Measurements from ENCODE around the gene GATAD2A. TPM values are rescaled to one million over a fixed set of nuclear protein-coding genes. Genes with fewer than 3 reads are reported as not detected.

GATAD2A gene
- total RNA-seq, 1 donor from 2014 or later, result 139 TPM

GRCh38 chr19:19418555-19419260, 13.2 kb downstream of the GATAD2A start:
- Mint-ChIP-seq H3K27ac (peak overlapping the region; percentile 70), H3K4me1 (ENCODE audit: low read depth) (peaks cover 44% of the 10 kb centered on the region), H3K4me3 (peak overlapping the region; percentile 20), H3K27me3 (ENCODE audit: insufficient read depth) (no peaks in the 10 kb centered on the region), H3K9me3 (no peaks in the 10 kb centered on the region), H3K36me3 (ENCODE audit: low read depth) (peaks cover 9% of the 10 kb centered on the region)
- intact Hi-C loops (cut with micrococcal nuclease), result no loop called here
- no peak for DNase-seq (ENCODE audit: low spot score)

DNA sequence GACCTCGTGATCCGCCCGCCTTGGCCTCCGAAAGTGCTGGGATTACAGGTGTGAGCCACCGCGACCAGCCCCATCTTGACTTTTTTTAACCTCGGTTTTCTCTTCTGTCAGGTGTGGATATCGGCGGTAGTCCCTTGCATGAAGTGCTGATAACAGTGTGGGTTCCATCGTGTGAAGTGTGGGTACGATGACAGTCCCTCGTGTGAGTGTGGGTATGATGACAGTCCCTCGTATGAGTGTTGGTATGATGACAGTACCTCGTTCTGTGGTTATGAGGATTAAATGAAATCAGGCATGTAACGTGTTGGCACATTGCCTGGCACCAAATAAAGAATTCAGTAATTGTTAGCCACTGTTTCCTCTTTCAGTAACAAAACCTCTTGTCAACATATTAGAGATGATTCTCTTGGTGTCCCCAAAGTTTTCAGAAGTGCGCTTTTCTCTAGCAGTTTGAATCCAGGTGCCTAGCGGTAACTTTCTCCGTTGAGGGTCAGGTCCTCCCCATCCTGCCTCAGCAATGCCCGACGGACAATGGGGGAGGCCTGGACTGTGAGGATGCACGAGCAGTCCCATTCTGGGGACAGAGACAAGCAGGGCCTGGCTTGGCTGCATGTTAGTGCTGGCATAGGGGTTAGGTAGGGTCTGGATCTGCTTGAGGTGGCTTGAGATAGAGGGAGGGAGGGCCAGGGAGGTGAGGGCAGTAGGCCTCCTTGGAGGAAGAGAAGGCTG, 15.3 kb downstream of the GATAD2A start:
- H3K9me3 Mint-ChIP-seq, result no peaks in the 10 kb centered on the region
- H3K36me3 Mint-ChIP-seq (ENCODE audit: low read depth), result peaks cover 8% of the 10 kb centered on the region
- no peaks in the 10 kb centered on the region for H3K27me3 Mint-ChIP-seq (ENCODE audit: insufficient read depth)
- DNase-seq (ENCODE audit: low spot score), result no peak
- no peak overlapping the region for H3K27ac Mint-ChIP-seq
- H3K4me3 Mint-ChIP-seq, result no peak overlapping the region
- intact Hi-C loops (cut with micrococcal nuclease), result no loop called here
- H3K4me1 Mint-ChIP-seq (ENCODE audit: low read depth), result peaks cover 38% of the 10 kb centered on the region

GRCh38 chr19:19421299-19421696, 15.8 kb downstream of the GATAD2A start:
- intact Hi-C loops (cut with micrococcal nuclease), result no loop called here
- H3K9me3 Mint-ChIP-seq, result no peaks in the 10 kb centered on the region
- H3K27ac Mint-ChIP-seq, result no peak overlapping the region
- H3K36me3 Mint-ChIP-seq (ENCODE audit: low read depth), result peaks cover 3% of the 10 kb centered on the region
- no peak overlapping the region for H3K4me3 Mint-ChIP-seq
- no peak for DNase-seq (ENCODE audit: low spot score)
- H3K27me3 Mint-ChIP-seq (ENCODE audit: insufficient read depth), result no peaks in the 10 kb centered on the region
- H3K4me1 Mint-ChIP-seq (ENCODE audit: low read depth), result peaks cover 33% of the 10 kb centered on the region

GRCh38 chr19:19422156-19422555, 16.7 kb downstream of the GATAD2A start:
- no peaks in the 10 kb centered on the region for H3K9me3 Mint-ChIP-seq
- peaks cover 35% of the 10 kb centered on the region for H3K4me1 Mint-ChIP-seq (ENCODE audit: low read depth)
- no peaks in the 10 kb centered on the region for H3K27me3 Mint-ChIP-seq (ENCODE audit: insufficient read depth)
- H3K36me3 Mint-ChIP-seq (ENCODE audit: low read depth), result peaks cover 3% of the 10 kb centered on the region
- intact Hi-C loops (cut with micrococcal nuclease), result no loop called here
- no peak for DNase-seq (ENCODE audit: low spot score)
- H3K27ac Mint-ChIP-seq, result no peak overlapping the region
- H3K4me3 Mint-ChIP-seq, result no peak overlapping the region

DNA sequence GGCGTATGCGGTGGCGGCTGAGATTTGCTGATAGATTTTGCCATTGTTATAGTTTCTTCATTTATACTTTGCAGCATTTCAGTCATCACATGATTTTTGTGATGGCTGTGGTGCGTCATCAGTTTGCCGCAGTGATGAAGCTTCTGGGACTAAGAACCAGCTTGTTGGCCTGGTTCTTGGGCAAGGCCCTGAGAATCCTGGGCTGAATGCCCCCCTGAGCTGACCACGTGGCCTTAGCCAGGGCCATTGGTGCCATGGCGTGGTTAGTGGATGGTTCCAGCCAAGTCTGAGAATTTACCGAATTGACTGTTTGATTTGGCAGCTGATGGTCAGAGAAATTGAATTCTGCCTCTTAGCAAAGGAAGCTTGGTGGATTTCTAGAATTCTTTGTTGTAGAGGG, 17.8 kb downstream of the GATAD2A start:
- Mint-ChIP-seq H3K36me3 (ENCODE audit: low read depth) (peaks cover 3% of the 10 kb centered on the region), H3K9me3 (no peaks in the 10 kb centered on the region), H3K27ac (no peak overlapping the region), H3K4me1 (ENCODE audit: low read depth) (peaks cover 25% of the 10 kb centered on the region), H3K27me3 (ENCODE audit: insufficient read depth) (no peaks in the 10 kb centered on the region), H3K4me3 (no peak overlapping the region)
- DNase-seq (ENCODE audit: low spot score), result no peak
- intact Hi-C loops (cut with micrococcal nuclease), result no loop called here

- Mint-ChIP-seq H3K27me3 (ENCODE audit: insufficient read depth) (no peaks in the 10 kb centered on the region), H3K4me3 (no peak overlapping the region), H3K36me3 (ENCODE audit: low read depth) (peaks cover 3% of the 10 kb centered on the region), H3K27ac (peak overlapping the region; percentile 52), H3K9me3 (no peaks in the 10 kb centered on the region), H3K4me1 (ENCODE audit: low read depth) (peaks cover 16% of the 10 kb centered on the region)
- no peak for DNase-seq (ENCODE audit: low spot score)
- intact Hi-C loops (cut with micrococcal nuclease), result no loop called here
Measured at GRCh38 chr19:19425170-19425875, 19.8 kb downstream of the GATAD2A start.

DNA sequence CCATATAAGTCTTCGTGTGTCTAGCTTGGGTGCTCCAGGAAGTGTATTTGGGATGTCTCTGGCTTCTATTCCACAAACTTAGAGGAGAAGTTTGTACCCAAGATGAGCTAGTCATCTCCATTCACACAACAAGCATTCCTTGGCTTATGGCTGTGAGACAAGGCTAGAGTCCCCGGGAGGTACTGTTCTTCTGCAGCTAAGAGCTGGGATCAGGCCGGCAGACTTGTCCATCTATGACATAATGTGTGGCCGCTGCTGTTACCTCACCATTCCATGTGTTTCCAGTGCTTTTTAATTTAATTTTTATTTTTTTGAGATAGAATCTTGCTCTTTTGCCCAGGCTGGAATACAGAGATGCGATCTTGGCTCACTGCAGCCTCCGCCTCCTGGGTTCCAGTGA, 20.7 kb downstream of the GATAD2A start:
- no peak for DNase-seq (ENCODE audit: low spot score)
- intact Hi-C loops (cut with micrococcal nuclease), result no loop called here
- Mint-ChIP-seq H3K36me3 (ENCODE audit: low read depth) (peaks cover 3% of the 10 kb centered on the region), H3K27me3 (ENCODE audit: insufficient read depth) (no peaks in the 10 kb centered on the region), H3K4me1 (ENCODE audit: low read depth) (peaks cover 14% of the 10 kb centered on the region), H3K27ac (no peak overlapping the region), H3K4me3 (no peak overlapping the region), H3K9me3 (no peaks in the 10 kb centered on the region)

DNA sequence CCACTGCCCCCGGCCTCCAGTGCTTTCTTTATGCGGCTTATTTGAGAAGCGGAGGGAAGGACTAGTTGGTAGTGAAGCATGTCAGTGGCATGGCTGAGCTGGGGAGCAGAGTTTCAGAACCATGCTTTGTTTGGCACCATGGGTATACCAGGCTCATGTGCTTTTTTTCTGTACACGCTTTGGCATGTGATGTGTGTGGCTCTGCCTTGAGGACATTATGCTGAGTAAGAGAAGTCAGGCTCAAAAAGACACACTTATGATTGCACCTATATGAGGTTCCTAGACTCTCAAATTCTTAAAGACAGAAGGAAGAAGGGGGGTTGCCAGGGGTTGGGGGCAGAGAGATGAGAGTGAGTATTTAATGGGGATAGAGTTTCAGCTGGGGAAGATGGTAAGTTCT, 21.3 kb downstream of the GATAD2A start:
- intact Hi-C loops (cut with micrococcal nuclease), result no loop called here

GRCh38 chr19:19427302-19427701, 21.8 kb downstream of the GATAD2A start:
- H3K4me3 Mint-ChIP-seq, result no peak overlapping the region
- H3K9me3 Mint-ChIP-seq, result no peaks in the 10 kb centered on the region
- no peak overlapping the region for H3K27ac Mint-ChIP-seq
- H3K4me1 Mint-ChIP-seq (ENCODE audit: low read depth), result peaks cover 13% of the 10 kb centered on the region
- intact Hi-C loops (cut with micrococcal nuclease), result no loop called here
- no peaks in the 10 kb centered on the region for H3K27me3 Mint-ChIP-seq (ENCODE audit: insufficient read depth)
- peaks cover 3% of the 10 kb centered on the region for H3K36me3 Mint-ChIP-seq (ENCODE audit: low read depth)
- DNase-seq (ENCODE audit: low spot score), result no peak

More for the DNA sequence above, 21.3 kb downstream of the GATAD2A start:
- DNase-seq (ENCODE audit: low spot score), result no peak
- Mint-ChIP-seq H3K4me3 (no peak overlapping the region), H3K9me3 (no peaks in the 10 kb centered on the region), H3K4me1 (ENCODE audit: low read depth) (peaks cover 13% of the 10 kb centered on the region), H3K27me3 (ENCODE audit: insufficient read depth) (no peaks in the 10 kb centered on the region), H3K27ac (no peak overlapping the region), H3K36me3 (ENCODE audit: low read depth) (peaks cover 3% of the 10 kb centered on the region)

- peaks cover 3% of the 10 kb centered on the region for H3K36me3 Mint-ChIP-seq (ENCODE audit: low read depth)
- H3K4me1 Mint-ChIP-seq (ENCODE audit: low read depth), result peaks cover 18% of the 10 kb centered on the region
- no peak overlapping the region for H3K27ac Mint-ChIP-seq
- H3K4me3 Mint-ChIP-seq, result no peak overlapping the region
- no peaks in the 10 kb centered on the region for H3K27me3 Mint-ChIP-seq (ENCODE audit: insufficient read depth)
- DNase-seq (ENCODE audit: low spot score), result no peak
- no peaks in the 10 kb centered on the region for H3K9me3 Mint-ChIP-seq
- intact Hi-C loops (cut with micrococcal nuclease), result no loop called here
Measured at GRCh38 chr19:19427944-19428343, 22.5 kb downstream of the GATAD2A start.

DNA sequence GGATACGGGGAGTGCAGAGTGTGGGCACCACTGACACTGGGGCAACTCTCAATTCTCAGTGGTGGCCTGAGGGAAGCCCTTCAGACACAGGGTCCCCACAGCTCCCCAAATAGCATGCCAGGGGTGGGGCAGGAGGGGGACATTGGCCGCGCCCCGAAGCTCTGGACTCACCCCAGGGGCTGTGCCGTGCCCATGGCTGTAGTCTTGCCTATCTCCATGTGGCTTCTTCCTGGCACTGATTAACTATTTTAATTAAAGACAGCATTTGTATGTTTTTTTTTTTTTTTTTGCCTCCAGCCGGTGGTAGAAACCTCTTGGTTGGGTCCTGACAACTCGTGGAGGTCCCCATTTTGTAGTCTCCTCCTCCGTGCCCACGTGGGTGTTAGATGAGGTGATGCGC, 23.3 kb downstream of the GATAD2A start:
- no peak overlapping the region for H3K27ac Mint-ChIP-seq
- peaks cover 3% of the 10 kb centered on the region for H3K36me3 Mint-ChIP-seq (ENCODE audit: low read depth)
- H3K27me3 Mint-ChIP-seq (ENCODE audit: insufficient read depth), result no peaks in the 10 kb centered on the region

GRCh38 chr19:19429361-19429760, 23.9 kb downstream of the GATAD2A start:
- Mint-ChIP-seq H3K4me3 (no peak overlapping the region), H3K27me3 (ENCODE audit: insufficient read depth) (no peaks in the 10 kb centered on the region), H3K36me3 (ENCODE audit: low read depth) (peaks cover 3% of the 10 kb centered on the region), H3K4me1 (ENCODE audit: low read depth) (peaks cover 24% of the 10 kb centered on the region), H3K27ac (no peak overlapping the region), H3K9me3 (no peaks in the 10 kb centered on the region)
- intact Hi-C loops (cut with micrococcal nuclease), result no loop called here
- no peak for DNase-seq (ENCODE audit: low spot score)

More for the DNA sequence above, 23.3 kb downstream of the GATAD2A start:
- intact Hi-C loops (cut with micrococcal nuclease), result no loop called here
- H3K4me3 Mint-ChIP-seq, result no peak overlapping the region
- DNase-seq (ENCODE audit: low spot score), result no peak
- peaks cover 24% of the 10 kb centered on the region for H3K4me1 Mint-ChIP-seq (ENCODE audit: low read depth)
- no peaks in the 10 kb centered on the region for H3K9me3 Mint-ChIP-seq

DNA sequence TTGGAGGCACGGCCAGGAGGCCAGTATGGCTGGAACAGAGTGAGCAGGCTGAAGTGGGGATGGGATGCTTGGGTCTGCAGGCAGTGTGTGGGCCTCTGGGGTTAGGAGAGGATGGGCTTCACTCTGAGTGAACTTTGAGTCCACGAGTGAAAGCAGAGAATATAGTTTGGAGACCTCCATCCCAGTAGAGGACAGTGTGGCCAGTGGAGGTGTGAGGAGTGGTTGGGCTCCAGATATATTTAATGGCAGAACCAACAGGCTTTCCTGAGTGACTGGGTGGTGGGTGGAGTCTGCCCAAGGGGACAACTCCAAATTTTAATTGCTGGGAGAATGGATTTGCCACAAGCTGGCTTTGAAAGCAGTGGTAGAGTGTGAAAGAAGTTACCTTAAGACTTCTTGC, 27.3 kb downstream of the GATAD2A start:
- Mint-ChIP-seq H3K4me3 (no peak overlapping the region), H3K9me3 (no peaks in the 10 kb centered on the region), H3K4me1 (ENCODE audit: low read depth) (peaks cover 22% of the 10 kb centered on the region), H3K36me3 (ENCODE audit: low read depth) (peaks cover 7% of the 10 kb centered on the region), H3K27me3 (ENCODE audit: insufficient read depth) (no peaks in the 10 kb centered on the region), H3K27ac (no peak overlapping the region)
- DNase-seq (ENCODE audit: low spot score), result no peak
- intact Hi-C loops (cut with micrococcal nuclease), result no loop called here
